GM19238 (cell line): ENCODE data around the gene MATN1.

Experiments used
- DNase-seq: peaks from one replicate; pipeline ENCODE4 v3.0.0; 2011; ENCODE audit warnings: low spot score; ENCODE audit not compliant: insufficient read length

Gene MATN1

GRCh38 chr1:30718636-30719405 is 4.6 kb downstream of the MATN1 start:
- peak; percentile 71 for DNase-seq

GRCh38 chr1:30718091-30718635 is 5.2 kb downstream of the MATN1 start:
- DNase-seq: peak; percentile 90

GRCh38 chr1:30716646-30717045 is 6.7 kb downstream of the MATN1 start:
- DNase-seq: no peak

- DNase-seq: no peak
Observed at GRCh38 chr1:30715886-30716285, 7.5 kb downstream of the MATN1 start.

GRCh38 chr1:30715216-30715615 is 8.2 kb downstream of the MATN1 start:
- no peak for DNase-seq

- no peak for DNase-seq
Observed at GRCh38 chr1:30714536-30715090, 8.8 kb downstream of the MATN1 start.

GRCh38 chr1:30714025-30714424 is 9.4 kb downstream of the MATN1 start:
- DNase-seq: no peak

- no peak for DNase-seq
Observed at GRCh38 chr1:30713311-30713710, 10.1 kb downstream of the MATN1 start.

GRCh38 chr1:30712583-30712982 is 10.8 kb downstream of the MATN1 start:
- DNase-seq: no peak

GRCh38 chr1:30710407-30710806 is 13.0 kb downstream of the MATN1 start:
- DNase-seq: no peak

- DNase-seq: no peak
Observed at GRCh38 chr1:30708361-30708728, 15.0 kb downstream of the MATN1 start.

- DNase-seq: peak; percentile 76
Observed at GRCh38 chr1:30707412-30708360, 15.7 kb downstream of the MATN1 start.

GRCh38 chr1:30706528-30706927 is 16.9 kb downstream of the MATN1 start:
- no peak for DNase-seq

GRCh38 chr1:30705698-30706097 is 17.7 kb downstream of the MATN1 start:
- DNase-seq: no peak

- DNase-seq: no peak
Observed at GRCh38 chr1:30704765-30705509, 18.4 kb downstream of the MATN1 start.

GRCh38 chr1:30704271-30704670 is 19.1 kb downstream of the MATN1 start:
- no peak for DNase-seq

GRCh38 chr1:30702823-30703222 is 20.6 kb downstream of the MATN1 start:
- DNase-seq: no peak

- no peak for DNase-seq
Observed at GRCh38 chr1:30701258-30701633, 22.1 kb downstream of the MATN1 start.

GRCh38 chr1:30700528-30701257 is 22.7 kb downstream of the MATN1 start:
- no peak for DNase-seq

GRCh38 chr1:30699762-30700161 is 23.6 kb downstream of the MATN1 start:
- no peak for DNase-seq
